ENCODE measurements around the gene NTN3. TPM values are rescaled to one million over a fixed set of nuclear protein-coding genes. Genes with fewer than 3 reads are reported as not detected.

The NTN3 gene
- total RNA-seq = 4.8 and 5.1 TPM in 2 replicates
- long read RNA-seq = 0 reads

GRCh38 chr16:2471016-2471652 lies at the start of gene NTN3:
NTN3 (plus strand) TSS chr16:2471297; CDS start chr16:2471702, 405 bp downstream.
- peak within 1 kb of the TSS; percentile 85 for H3K4me3 Mint-ChIP-seq
- peaks cover 24% of the 10 kb centered on the region for H3K4me1 Mint-ChIP-seq
- no peaks in the 10 kb centered on the region for H3K9me3 Mint-ChIP-seq
- DNase-seq (ENCODE audit: low read depth, low spot score) = peak; percentile 64
- no peak within 1 kb of the TSS for H3K27ac Mint-ChIP-seq (ENCODE audit: unreplicated experiment)
- H3K27me3 Mint-ChIP-seq (ENCODE audit: low read depth) = peaks cover 16% of the 10 kb centered on the region
- TF ChIP-seq CTCF (conservative IDR thresholded peaks at IDR 0.05) = no peak
- H3K36me3 Mint-ChIP-seq (ENCODE audit: low read depth) = no peaks in the 10 kb centered on the region

DNA sequence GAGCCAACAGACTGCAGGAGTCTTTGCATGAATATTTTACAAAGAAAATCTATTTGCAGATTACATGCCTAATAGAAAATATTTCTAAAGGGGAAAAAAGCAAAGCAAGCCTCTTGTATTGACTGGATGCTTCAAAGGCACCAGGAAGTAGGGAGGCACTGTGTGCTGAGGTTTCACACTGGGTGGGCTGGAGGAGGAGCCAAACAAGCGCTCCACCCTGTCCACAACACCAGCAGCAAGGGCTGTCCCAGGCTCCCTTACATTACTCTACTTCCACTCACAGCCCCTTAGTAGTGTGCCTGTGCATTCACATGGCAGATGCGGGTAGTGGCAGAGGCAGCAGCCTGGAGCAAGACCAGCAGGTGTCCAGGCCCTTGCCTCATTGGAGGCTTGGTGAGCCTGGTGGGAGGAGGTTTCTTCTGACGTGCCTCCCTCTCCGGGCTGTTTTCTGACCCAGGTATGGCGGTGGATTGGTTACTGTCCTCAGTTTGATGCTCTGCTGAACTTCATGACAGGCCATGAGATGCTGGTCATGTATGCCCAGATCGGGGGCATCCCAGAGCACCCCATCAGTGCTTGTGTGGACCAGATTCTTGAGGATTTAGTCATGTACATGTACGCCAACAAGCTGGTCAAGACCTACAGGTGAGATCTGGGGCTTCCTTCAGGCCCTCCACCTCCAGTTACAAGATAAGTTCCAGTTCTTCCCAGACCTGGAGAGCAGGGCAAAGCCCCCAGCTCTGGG lies 48.8 kb upstream of the NTN3 start:
- Mint-ChIP-seq H3K27me3 (ENCODE audit: low read depth) (no peaks in the 10 kb centered on the region), H3K36me3 (ENCODE audit: low read depth) (no peaks in the 10 kb centered on the region), H3K9me3 (no peaks in the 10 kb centered on the region), H3K27ac (ENCODE audit: unreplicated experiment) (no peak overlapping the region), H3K4me1 (peaks cover 3% of the 10 kb centered on the region), H3K4me3 (no peak overlapping the region)
- DNase-seq (ENCODE audit: low read depth, low spot score) = no peak
- TF ChIP-seq CTCF (conservative IDR thresholded peaks at IDR 0.05) = no peak

DNA sequence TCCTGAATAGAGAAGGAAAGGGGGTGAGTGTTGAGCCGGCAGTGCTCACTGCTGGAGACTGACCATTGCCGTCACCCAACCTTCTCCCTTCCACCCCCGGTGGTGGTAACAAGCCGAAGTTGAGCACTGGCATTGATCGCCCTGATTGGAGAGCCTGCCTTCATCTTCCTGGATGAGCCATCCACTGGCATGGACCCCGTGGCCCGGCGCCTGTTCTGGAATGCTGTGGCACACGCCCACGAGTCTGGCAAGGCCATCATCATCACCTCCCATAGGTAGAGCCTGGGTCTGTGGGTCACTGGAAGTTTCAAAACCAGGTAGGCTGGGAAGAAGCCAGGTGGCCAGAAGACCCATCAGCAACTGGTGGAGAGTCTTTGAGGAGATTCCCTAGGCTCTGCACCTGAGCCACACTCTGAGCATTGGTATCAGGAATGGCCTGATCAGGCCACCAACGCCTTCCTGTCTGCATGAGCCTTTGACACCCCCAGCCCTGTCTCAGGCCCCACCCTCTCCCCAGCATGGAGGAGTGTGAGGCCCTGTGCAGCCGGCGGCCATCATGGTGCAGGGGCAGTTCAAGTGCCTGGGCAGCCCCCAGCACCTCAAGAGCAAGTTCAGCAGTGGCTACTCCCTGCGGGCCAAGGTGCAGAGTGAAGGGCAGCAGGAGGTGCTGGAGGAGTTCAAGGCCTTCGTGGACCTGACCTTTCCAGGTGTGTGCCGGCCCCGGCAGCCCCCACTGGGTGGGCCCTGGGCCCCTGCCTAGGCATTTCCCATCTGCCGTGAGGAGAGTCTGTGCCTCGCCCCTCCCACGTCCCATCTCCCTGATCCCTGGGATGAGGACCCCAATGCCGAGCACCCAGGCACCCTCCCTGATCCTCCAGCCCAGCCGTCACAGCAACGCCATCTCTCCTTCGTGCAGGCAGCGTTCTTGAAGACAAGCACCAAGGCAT lies 46.8 kb upstream of the NTN3 start:
- no peaks in the 10 kb centered on the region for H3K27me3 Mint-ChIP-seq (ENCODE audit: low read depth)
- H3K9me3 Mint-ChIP-seq = no peaks in the 10 kb centered on the region
- H3K4me3 Mint-ChIP-seq = no peak overlapping the region
- peaks cover 15% of the 10 kb centered on the region for H3K4me1 Mint-ChIP-seq
- no peaks in the 10 kb centered on the region for H3K36me3 Mint-ChIP-seq (ENCODE audit: low read depth)
- DNase-seq (ENCODE audit: low read depth, low spot score) = no peak
- H3K27ac Mint-ChIP-seq (ENCODE audit: unreplicated experiment) = no peak overlapping the region
- TF ChIP-seq CTCF (conservative IDR thresholded peaks at IDR 0.05) = no peak

DNA sequence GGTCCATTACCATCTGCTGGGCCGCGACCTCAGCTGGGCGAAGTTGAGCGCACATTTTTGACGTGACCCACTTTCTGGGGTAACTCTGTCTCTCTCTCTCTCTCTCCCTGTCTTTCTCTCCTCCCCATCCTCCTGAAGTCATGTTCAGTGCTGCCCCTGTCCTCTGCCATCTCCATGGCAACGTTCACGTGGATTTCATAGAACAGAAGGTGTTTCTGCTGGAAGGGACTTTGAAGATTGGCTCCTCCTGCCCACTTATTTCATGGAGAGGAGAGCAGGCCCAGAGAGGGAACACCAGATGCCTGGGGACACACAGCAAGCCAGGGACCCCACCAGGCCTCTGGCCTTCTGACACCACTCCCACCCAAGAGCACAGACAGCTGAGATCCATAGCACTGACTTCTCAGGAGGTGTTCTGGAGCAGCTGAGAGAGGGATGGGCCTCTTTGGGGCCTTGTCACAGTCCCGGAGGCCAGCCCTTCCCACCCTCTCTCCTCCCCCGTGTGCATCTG lies 46.0 kb upstream of the NTN3 start:
- Mint-ChIP-seq H3K27me3 (ENCODE audit: low read depth) (no peaks in the 10 kb centered on the region), H3K9me3 (no peaks in the 10 kb centered on the region), H3K4me3 (no peak overlapping the region), H3K4me1 (peaks cover 19% of the 10 kb centered on the region), H3K27ac (ENCODE audit: unreplicated experiment) (peak overlapping the region; percentile 40), H3K36me3 (ENCODE audit: low read depth) (no peaks in the 10 kb centered on the region)
- no peak for TF ChIP-seq CTCF (conservative IDR thresholded peaks at IDR 0.05)
- DNase-seq (ENCODE audit: low read depth, low spot score) = no peak

GRCh38 chr16:2425825-2426430 lies 45.2 kb upstream of the NTN3 start:
- Mint-ChIP-seq H3K27me3 (ENCODE audit: low read depth) (no peaks in the 10 kb centered on the region), H3K4me3 (peak overlapping the region; percentile 57), H3K9me3 (no peaks in the 10 kb centered on the region), H3K27ac (ENCODE audit: unreplicated experiment) (no peak overlapping the region), H3K4me1 (peaks cover 28% of the 10 kb centered on the region), H3K36me3 (ENCODE audit: low read depth) (no peaks in the 10 kb centered on the region)
- TF ChIP-seq CTCF (conservative IDR thresholded peaks at IDR 0.05) = no peak
- no peak for DNase-seq (ENCODE audit: low read depth, low spot score)

Measured in neural crest cell (in vitro differentiated cells).